ENCODE results near the gene WASF3. TPM values are rescaled to one million over a fixed set of nuclear protein-coding genes. Genes with fewer than 3 reads are reported as not detected.

Gene WASF3
- total and polyA plus RNA-seq, 10 of the 15 experiments (the other 5 are each of a cell fraction or from before 2014, with no cell fraction given) = under 0.01 to 0.10 (median 0.01) TPM; not detected in 7

DNA sequence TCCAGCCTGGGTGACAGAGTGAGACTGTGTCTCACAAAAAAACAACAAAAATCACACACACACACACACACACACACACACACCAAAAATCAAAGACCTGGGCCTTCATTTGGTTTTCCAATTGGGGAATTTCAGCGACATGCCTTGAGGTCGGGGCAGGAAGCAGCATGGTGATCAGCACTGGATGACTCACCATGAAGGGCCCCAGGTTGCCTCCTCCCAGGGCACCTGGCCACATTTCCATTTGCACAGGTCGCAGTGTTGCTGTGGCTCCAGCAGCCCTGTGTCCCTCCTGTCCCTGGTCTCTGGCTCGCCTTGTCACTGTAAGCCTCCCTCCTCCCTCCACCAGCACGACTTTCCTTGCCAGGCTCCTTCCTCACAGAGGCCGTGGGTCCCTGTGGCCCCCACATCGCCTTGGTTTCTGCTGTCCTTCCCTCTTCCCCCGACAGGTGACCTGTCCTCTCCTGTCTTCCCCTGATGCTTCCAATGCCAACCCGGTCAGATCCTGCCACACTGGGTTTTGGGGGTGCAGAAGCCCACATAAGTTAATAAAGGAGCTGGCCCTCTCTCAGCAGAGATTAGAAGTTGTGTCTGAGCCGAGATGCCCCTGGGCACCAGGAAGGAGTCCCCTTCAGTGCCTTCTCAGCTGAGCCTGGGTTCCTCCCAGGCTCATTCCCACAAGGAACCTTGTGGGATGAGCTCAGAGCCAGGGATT, 136.4 kb downstream of the WASF3 start:
- H3K9me3 ChIP-seq (replicated peaks; ENCODE audit: control insufficient read depth, insufficient read depth, low read length) = no peaks in the 10 kb centered on the region; the same call in 2 of the 3 replicates
- no peaks in the 10 kb centered on the region for H3K4me1 ChIP-seq (ENCODE audit: control insufficient read depth, insufficient read depth, low read length)
- DNase-seq (ENCODE audit: low read depth, low spot score) = no peak
- H3K27ac ChIP-seq (ENCODE audit: control insufficient read depth, insufficient read depth) = no peak overlapping the region
- CTCF ChIA-PET = interaction anchor here (0.6 kb wide), 1 partner anchor 142 kb away, joined by 3 read pairs; no protein-coding TSS in a partner anchor
- RAD21 ChIA-PET (ENCODE audit: unreplicated experiment) = no interaction called here
- H2AFZ ChIP-seq (ENCODE audit: control insufficient read depth, low read depth, low read length) = no peak overlapping the region
- H3K9ac ChIP-seq (ENCODE audit: control insufficient read depth, insufficient read depth, low read length) = no peak overlapping the region
- SMC1A ChIA-PET (ENCODE audit: uncharacterized antibody, unreplicated experiment) = no interaction called here
- FAIRE-seq = no peak
- no peak for TF ChIP-seq YBX1 (IDR thresholded peaks at IDR 0.05)
- no peak for TF ChIP-seq JUND (IDR thresholded peaks at IDR 0.05; ENCODE audit: low read depth, low read length)
- no peak for TF ChIP-seq NR2F1 (conservative IDR thresholded peaks at IDR 0.05)
- TF ChIP-seq EP300 (IDR thresholded peaks at IDR 0.05; ENCODE audit: borderline replicate concordance in 1 of 2, control insufficient read depth in 1 of 2, low read depth in 2 of 2, low read length in 2 of 2) = no peak
- TF ChIP-seq ZNF207 (IDR thresholded peaks at IDR 0.05; ENCODE audit: borderline replicate concordance) = no peak
- no peak for TF ChIP-seq FOXM1 (IDR thresholded peaks at IDR 0.05; ENCODE audit: low read depth, low read length)
- TF ChIP-seq, protein P1, sequence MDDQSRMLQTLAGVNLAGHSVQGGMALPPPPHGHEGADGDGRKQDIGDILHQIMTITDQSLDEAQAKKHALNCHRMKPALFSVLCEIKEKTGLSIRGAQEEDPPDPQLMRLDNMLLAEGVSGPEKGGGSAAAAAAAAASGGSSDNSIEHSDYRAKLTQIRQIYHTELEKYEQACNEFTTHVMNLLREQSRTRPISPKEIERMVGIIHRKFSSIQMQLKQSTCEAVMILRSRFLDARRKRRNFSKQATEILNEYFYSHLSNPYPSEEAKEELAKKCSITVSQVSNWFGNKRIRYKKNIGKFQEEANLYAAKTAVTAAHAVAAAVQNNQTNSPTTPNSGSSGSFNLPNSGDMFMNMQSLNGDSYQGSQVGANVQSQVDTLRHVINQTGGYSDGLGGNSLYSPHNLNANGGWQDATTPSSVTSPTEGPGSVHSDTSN (IDR thresholded peaks at IDR 0.05; ENCODE audit: insufficient replicate concordance, low read depth, low read length) = no peak
- no peak for TF ChIP-seq RELA (IDR thresholded peaks at IDR 0.05; ENCODE audit: borderline replicate concordance, partially characterized antibody)
- TF ChIP-seq, protein P2, sequence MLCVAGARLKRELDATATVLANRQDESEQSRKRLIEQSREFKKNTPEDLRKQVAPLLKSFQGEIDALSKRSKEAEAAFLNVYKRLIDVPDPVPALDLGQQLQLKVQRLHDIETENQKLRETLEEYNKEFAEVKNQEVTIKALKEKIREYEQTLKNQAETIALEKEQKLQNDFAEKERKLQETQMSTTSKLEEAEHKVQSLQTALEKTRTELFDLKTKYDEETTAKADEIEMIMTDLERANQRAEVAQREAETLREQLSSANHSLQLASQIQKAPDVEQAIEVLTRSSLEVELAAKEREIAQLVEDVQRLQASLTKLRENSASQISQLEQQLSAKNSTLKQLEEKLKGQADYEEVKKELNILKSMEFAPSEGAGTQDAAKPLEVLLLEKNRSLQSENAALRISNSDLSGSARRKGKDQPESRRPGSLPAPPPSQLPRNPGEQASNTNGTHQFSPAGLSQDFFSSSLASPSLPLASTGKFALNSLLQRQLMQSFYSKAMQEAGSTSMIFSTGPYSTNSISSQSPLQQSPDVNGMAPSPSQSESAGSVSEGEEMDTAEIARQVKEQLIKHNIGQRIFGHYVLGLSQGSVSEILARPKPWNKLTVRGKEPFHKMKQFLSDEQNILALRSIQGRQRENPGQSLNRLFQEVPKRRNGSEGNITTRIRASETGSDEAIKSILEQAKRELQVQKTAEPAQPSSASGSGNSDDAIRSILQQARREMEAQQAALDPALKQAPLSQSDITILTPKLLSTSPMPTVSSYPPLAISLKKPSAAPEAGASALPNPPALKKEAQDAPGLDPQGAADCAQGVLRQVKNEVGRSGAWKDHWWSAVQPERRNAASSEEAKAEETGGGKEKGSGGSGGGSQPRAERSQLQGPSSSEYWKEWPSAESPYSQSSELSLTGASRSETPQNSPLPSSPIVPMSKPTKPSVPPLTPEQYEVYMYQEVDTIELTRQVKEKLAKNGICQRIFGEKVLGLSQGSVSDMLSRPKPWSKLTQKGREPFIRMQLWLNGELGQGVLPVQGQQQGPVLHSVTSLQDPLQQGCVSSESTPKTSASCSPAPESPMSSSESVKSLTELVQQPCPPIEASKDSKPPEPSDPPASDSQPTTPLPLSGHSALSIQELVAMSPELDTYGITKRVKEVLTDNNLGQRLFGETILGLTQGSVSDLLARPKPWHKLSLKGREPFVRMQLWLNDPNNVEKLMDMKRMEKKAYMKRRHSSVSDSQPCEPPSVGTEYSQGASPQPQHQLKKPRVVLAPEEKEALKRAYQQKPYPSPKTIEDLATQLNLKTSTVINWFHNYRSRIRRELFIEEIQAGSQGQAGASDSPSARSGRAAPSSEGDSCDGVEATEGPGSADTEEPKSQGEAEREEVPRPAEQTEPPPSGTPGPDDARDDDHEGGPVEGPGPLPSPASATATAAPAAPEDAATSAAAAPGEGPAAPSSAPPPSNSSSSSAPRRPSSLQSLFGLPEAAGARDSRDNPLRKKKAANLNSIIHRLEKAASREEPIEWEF (IDR thresholded peaks at IDR 0.05; ENCODE audit: insufficient replicate concordance, low read depth, low read length) = no peak
- TF ChIP-seq NFIC (IDR thresholded peaks at IDR 0.05; ENCODE audit: low read depth, low read length) = no peak
- TF ChIP-seq SP1 (IDR thresholded peaks at IDR 0.05; ENCODE audit: low read depth, low read length) = no peak
- H4K20me1 ChIP-seq (ENCODE audit: control insufficient read depth, insufficient read depth) = no peaks in the 10 kb centered on the region
- H3K36me3 ChIP-seq (ENCODE audit: control insufficient read depth in 2 of 2, insufficient read depth in 2 of 2, low read length in 1 of 2) = no peaks in the 10 kb centered on the region
- no peak overlapping the region for H3K4me3 ChIP-seq
- in situ Hi-C loops (cut with MboI) (loop anchor here (5.0 kb wide), 1 partner anchor 512 kb away; no protein-coding TSS in a partner anchor), intact Hi-C loops (cut with micrococcal nuclease; ENCODE audit: unreplicated experiment) (no loop called here)
- no peak for ATAC-seq
- 19% methylated on average over 9 of the region's 10 CpGs for WGBS (ENCODE audit: insufficient coverage, insufficient replicate concordance, low lambda C conversion rate, missing lambda C conversion rate)
- H3K4me2 ChIP-seq (ENCODE audit: control insufficient read depth, insufficient read depth) = no peak overlapping the region
- POLR2A ChIA-PET = no interaction called here
- BruUV-seq (replicated peaks) = no TSS peak
- no peaks in the 10 kb centered on the region for H3K27me3 ChIP-seq (replicated peaks in 1 of 2; ENCODE audit: control insufficient read depth in 2 of 2, insufficient read depth in 2 of 2, low read length in 1 of 2)
- H3K79me2 ChIP-seq (ENCODE audit: control insufficient read depth, insufficient read depth, low read length) = no peaks in the 10 kb centered on the region
